HEK293 (cell line): Measurements from ENCODE around the gene KLHL18.

Experiments
- CTCF ChIA-PET: fragments of 350-600 bp; formaldehyde crosslinking; extraction: SDS; loops from one replicate; lab custom pipeline; 2021; ENCODE audit warnings: antibody characterized with exemption; lab: Yijun Ruan, JAX
- POLR2A ChIA-PET: fragments of 300-600 bp; formaldehyde crosslinking; extraction: SDS; loops from one replicate; lab custom pipeline; 2020; ENCODE audit warnings: antibody characterized with exemption, inconsistent platforms; lab: Yijun Ruan, JAX
- H3K27ac ChIP-seq: fragments of 200-500 bp; sonication (Bioruptor generic); 2 replicates; pipeline ENCODE4 v1.5.1; 2014; ENCODE audit warnings: low read depth, low read length, control low read depth, inconsistent platforms; ENCODE audit errors: extremely low read depth
- H3K36me3 ChIP-seq, 2 experiments: fragments of 200-500 bp in 1 of 2; sonication (Bioruptor generic) in 1 of 2; 1 replicate in 1 of 2; 2 replicates in 1 of 2; pipeline ENCODE4 v1.5.1; 2014 to 2017; ENCODE audit warnings: inconsistent platforms in 2 of 2, low read length in 2 of 2; ENCODE audit not compliant: control insufficient read depth in 2 of 2, insufficient read depth in 1 of 2
- H3K4me1 ChIP-seq: fragments of 200-500 bp; sonication (Bioruptor generic); 2 replicates; pipeline ENCODE4 v1.5.1; 2014; ENCODE audit warnings: mild to moderate bottlenecking, low read length, inconsistent platforms; ENCODE audit not compliant: control insufficient read depth, insufficient read depth
- H3K4me3 ChIP-seq: 2 replicates; pipeline ENCODE4 v1.5.1; 2011; ENCODE audit warnings: low read depth, mild to moderate bottlenecking, control low read depth, low read length, moderate library complexity
- H3K9me3 ChIP-seq: fragments of 200-500 bp; sonication (Bioruptor generic); 2 replicates; pipeline ENCODE4 v1.5.1; 2014; ENCODE audit warnings: low read depth, low read length, inconsistent platforms; ENCODE audit not compliant: control insufficient read depth, insufficient read depth
- KLF16 ChIP-seq: fragments of 450-650 bp; formaldehyde crosslinking; IDR thresholded peaks from 2 replicates; pipeline ENCODE4 v1.5.1; 2017; ENCODE audit warnings: missing biosample characterization, missing genetic modification characterization
- OVOL3 ChIP-seq: fragments of 450-650 bp; formaldehyde crosslinking; IDR thresholded peaks from 2 replicates; pipeline ENCODE4 v1.5.1; 2016; ENCODE audit warnings: missing biosample characterization, missing genetic modification characterization
- PBX3 ChIP-seq: sonication (generic); formaldehyde crosslinking; IDR thresholded peaks from 2 replicates; pipeline ENCODE4 v1.8.1; 2022; ENCODE audit warnings: mild to moderate bottlenecking, moderate library complexity, missing genetic modification reagents
- ZBTB11 ChIP-seq: fragments of 450-650 bp; formaldehyde crosslinking; conservative IDR thresholded peaks from 2 replicates; pipeline ENCODE4 v1.5.1; 2016; ENCODE audit warnings: low read depth, missing biosample characterization, missing genetic modification characterization
- ZBTB20 ChIP-seq: fragments of 450-650 bp; formaldehyde crosslinking; IDR thresholded peaks from 2 replicates; pipeline ENCODE4 v1.5.1; 2016; ENCODE audit warnings: missing biosample characterization, missing genetic modification characterization
- ZBTB44 ChIP-seq: fragments of 450-650 bp; IDR thresholded peaks from 2 replicates; pipeline ENCODE4 v1.5.1; 2018; ENCODE audit warnings: missing biosample characterization, mild to moderate bottlenecking, missing genetic modification characterization
- ZNF146 ChIP-seq: fragments of 450-650 bp; formaldehyde crosslinking; IDR thresholded peaks from 2 replicates; pipeline ENCODE4 v1.5.1; 2016; ENCODE audit warnings: missing biosample characterization, missing genetic modification characterization
- ZNF184 ChIP-seq: fragments of 450-650 bp; IDR thresholded peaks from 2 replicates; pipeline ENCODE4 v1.5.1; 2018; ENCODE audit warnings: missing biosample characterization, mild to moderate bottlenecking, missing genetic modification characterization
- ZNF311 ChIP-seq: fragments of 450-650 bp; formaldehyde crosslinking; IDR thresholded peaks from 2 replicates; pipeline ENCODE4 v1.5.1; 2017; ENCODE audit warnings: missing biosample characterization, missing genetic modification characterization, borderline replicate concordance
- ZNF549 ChIP-seq: fragments of 450-650 bp; IDR thresholded peaks from 2 replicates; pipeline ENCODE4 v1.5.1; 2018; ENCODE audit warnings: missing biosample characterization, missing genetic modification characterization, mild to moderate bottlenecking, inconsistent platforms, moderate library complexity
- ZNF571 ChIP-seq: fragments of 450-650 bp; formaldehyde crosslinking; IDR thresholded peaks from 2 replicates; pipeline ENCODE4 v1.5.0; 2017; ENCODE audit warnings: missing biosample characterization, missing genetic modification characterization
- ZNF645 ChIP-seq: fragments of 450-650 bp; formaldehyde crosslinking; IDR thresholded peaks from 2 replicates; pipeline ENCODE4; 2016; ENCODE audit warnings: missing biosample characterization, missing genetic modification characterization
- ZNF791 ChIP-seq: fragments of 450-650 bp; formaldehyde crosslinking; IDR thresholded peaks from 2 replicates; pipeline ENCODE4 v1.5.1; 2016; ENCODE audit warnings: missing biosample characterization, missing genetic modification characterization
- ZSCAN5A ChIP-seq: fragments of 450-650 bp; formaldehyde crosslinking; IDR thresholded peaks from 2 replicates; pipeline ENCODE4 v1.5.1; 2016; ENCODE audit warnings: missing biosample characterization, missing genetic modification characterization

KLHL18 gene

GRCh38 chr3:47385007-47385406, 102.3 kb downstream of the KLHL18 start:
- CTCF ChIA-PET = no interaction called here
- no peak for TF ChIP-seq OVOL3 (tag by site-specific recombination)
- no peak for TF ChIP-seq ZNF571 (tag by site-specific recombination)
- no peak for TF ChIP-seq ZNF311 (tag by site-specific recombination)
- TF ChIP-seq ZNF791 (tag by site-specific recombination) = no peak
- no peak for TF ChIP-seq ZSCAN5A
- TF ChIP-seq ZNF645 (tag by site-specific recombination) = no peak
- no peak for TF ChIP-seq ZNF549 (tag by site-specific recombination)
- no peak for TF ChIP-seq ZNF146 (tag by site-specific recombination)
- no peak for TF ChIP-seq ZBTB44 (tag by site-specific recombination)
- TF ChIP-seq ZBTB20 = no peak
- Histone ChIP-seq H3K27ac (no peak overlapping the region), H3K36me3 (peaks cover 0 to 19% of the 10 kb centered on the region in 2 experiments; a peak in 1 of 3 replicates), H3K4me3 (no peak overlapping the region), H3K9me3 (no peaks in the 10 kb centered on the region), H3K4me1 (no peaks in the 10 kb centered on the region)
- POLR2A ChIA-PET = interaction anchor here (0.6 kb wide), 1 partner anchor 45 kb away, joined by 3 read pairs; no protein-coding TSS in a partner anchor

- no peaks in the 10 kb centered on the region for H3K4me1 ChIP-seq
- no peak overlapping the region for H3K27ac ChIP-seq
- POLR2A ChIA-PET = no interaction called here
- no peak overlapping the region for H3K4me3 ChIP-seq
- no peaks in the 10 kb centered on the region for H3K9me3 ChIP-seq
- CTCF ChIA-PET = no interaction called here
- TF ChIP-seq ZBTB11 (tag by site-specific recombination) (no peak), ZNF184 (tag by site-specific recombination) (no peak), KLF16 (tag by site-specific recombination) (no peak), PBX3 (no peak)
- TF ChIP-seq, all 188 proteins: peak for 0
- peaks cover 0 to 19% of the 10 kb centered on the region in 2 experiments; a peak in 1 of 3 replicates for H3K36me3 ChIP-seq
These were observed 103.1 kb downstream of the KLHL18 start for GRCh38 chr3:47385796-47386195.
